Stomach (tissue), 9 donors: ENCODE data around the gene ACBD3. TPM values are rescaled to one million over a fixed set of nuclear protein-coding genes. Genes with fewer than 3 reads are reported as not detected.

Experiments used
- DNase-seq, 2 donors: peaks; one replicate each; pipeline versions ENCODE4 v3.0.0 to v3.0.0-alpha.2; 2013 to 2019
- H3K27ac ChIP-seq, 5 donors: fragments of 200-600 bp in 4 of 5; sonication (generic) in 4 of 5; one replicate each; pipeline ENCODE4 v1.5.1; 2013 to 2019; ENCODE audit warnings: mild to moderate bottlenecking in 1 of 5, moderate library complexity in 1 of 5
- H3K27me3 ChIP-seq, 3 donors: fragments of 200-600 bp; sonication (generic); one replicate each; pipeline ENCODE4 v1.5.1; 2017 to 2019; ENCODE audit warnings: mixed run types in 1 of 3
- H3K36me3 ChIP-seq, 4 donors: fragments of 200-600 bp; sonication (generic); 1 replicate in 3 of 4; 2 replicates in 1 of 4; pipeline ENCODE4 v1.5.1; 2016 to 2019
- H3K4me1 ChIP-seq, 4 donors: fragments of 200-600 bp; sonication (generic); one replicate each; pipeline ENCODE4 v1.5.1; 2016 to 2019
- H3K4me3 ChIP-seq, 4 donors: fragments of 200-600 bp; sonication (generic) in 3 of 4; one replicate each; pipeline ENCODE4 v1.5.1; 2016 to 2019; ENCODE audit warnings: mild to moderate bottlenecking in 1 of 4
- H3K9me3 ChIP-seq, 4 donors: fragments of 200-600 bp; sonication (generic); one replicate each; pipeline ENCODE4 v1.5.1; 2016 to 2019
- CTCF ChIP-seq, 7 experiments: fragments of 450-650 bp in 4 of 7; fragments of 200-600 bp in 3 of 7; sonication (generic) in 3 of 7; IDR thresholded peaks; one replicate each; pipeline ENCODE4 v1.5.1; 2016 to 2019; ENCODE audit warnings: antibody characterized with exemption in 7 of 7, control low read depth in 2 of 7, mild to moderate bottlenecking in 1 of 7
- EP300 ChIP-seq: sonication (generic); formaldehyde crosslinking; IDR thresholded peaks from one replicate; pipeline ENCODE4 v1.6.1; 2017; ENCODE audit warnings: antibody characterized with exemption
- POLR2A ChIP-seq, 4 donors: fragments of 450-650 bp; IDR thresholded peaks; one replicate each; pipeline ENCODE4 v1.6.1; 2016; ENCODE audit warnings: antibody characterized with exemption in 4 of 4, control low read depth in 2 of 4, mild to moderate bottlenecking in 1 of 4, moderate library complexity in 1 of 4
- POLR2AphosphoS5 ChIP-seq, 3 donors: sonication (generic); formaldehyde crosslinking; IDR thresholded peaks; one replicate each; pipeline ENCODE4 v1.6.1; 2016; ENCODE audit warnings: antibody characterized with exemption in 3 of 3
- WGBS, 5 donors: extraction: QIAGEN DNeasy Blood & Tissue Kit in 3 of 5; methylation state at CpG; one replicate each; pipeline versions ENCODE4 v1.1.5 to v1.1.7; 2013 to 2018; 5-methylcytosine and 5-hydroxymethylcytosine counted together
- intact Hi-C: fragments of 100-400 bp; cut with DNase I; formaldehyde crosslinking; loops from one replicate; pipeline ENCODE4 v1.15.1; 2023; ENCODE audit warnings: low total_unique reads
- polyA plus RNA-seq, 3 donors: library from polyadenylated mRNA; stranded (reverse); fragments of 200-250 nt; gene quantifications; one replicate each; pipeline ENCODE4 v1.2.3, GENCODE V29; 2013
- total RNA-seq, 5 donors: library from RNA; depleted of rRNA; stranded (reverse); fragments of >200 nt; gene quantifications; one replicate each; pipeline versions ENCODE4 v1.1.0 to v1.2.3, GENCODE V29; 2014 to 2016
- donor health status: healthy with polysubstance abuse.
- donor health status: Bipolar disorder and iron deficiency.
- donor health status: healthy.

Gene ACBD3
- total and polyA plus RNA-seq, 8 donors, result 9.1 to 132 (median 35.5) TPM

GRCh38 chr1:226212545-226212944 is 26.0 kb upstream of the ACBD3 start:
- no peaks in the 10 kb centered on the region for H3K27me3 ChIP-seq
- no peak overlapping the region for H3K4me3 ChIP-seq
- WGBS, 5 donors, result 74 to 91% (median 86%) methylated on average over 4 to 8 of the region's 8 CpGs
- DNase-seq, result no peak
- H3K27ac ChIP-seq, result no peak overlapping the region
- TF ChIP-seq POLR2A (IDR thresholded peaks at IDR 0.05), result no peak
- intact Hi-C loops, result no loop called here
- no peaks in the 10 kb centered on the region for H3K9me3 ChIP-seq
- no peaks in the 10 kb centered on the region for H3K36me3 ChIP-seq
- no peaks in the 10 kb centered on the region for H3K4me1 ChIP-seq

GRCh38 chr1:226211181-226211821 is 24.8 kb upstream of the ACBD3 start:
- Histone ChIP-seq H3K4me3 (no peak overlapping the region), H3K9me3 (no peaks in the 10 kb centered on the region), H3K27ac (no peak overlapping the region), H3K27me3 (no peaks in the 10 kb centered on the region), H3K36me3 (no peaks in the 10 kb centered on the region), H3K4me1 (no peaks in the 10 kb centered on the region)
- DNase-seq, result no peak
- intact Hi-C loops, result no loop called here
- WGBS, 5 donors, result 71 to 79% (median 74%) methylated on average over 5 of the region's 5 CpGs
- TF ChIP-seq CTCF (IDR thresholded peaks at IDR 0.05), result no peak
- TF ChIP-seq POLR2A (IDR thresholded peaks at IDR 0.05), result no peak
- TF ChIP-seq POLR2AphosphoS5 (IDR thresholded peaks at IDR 0.05), result no peak
- no peak for TF ChIP-seq EP300

- no peaks in the 10 kb centered on the region for H3K27me3 ChIP-seq
- H3K27ac ChIP-seq, result no peak overlapping the region
- no peak for DNase-seq
- WGBS, 5 donors, result 69 to 81% (median 77%) methylated on average over 7 of the region's 7 CpGs
- H3K4me3 ChIP-seq, result no peak overlapping the region
- TF ChIP-seq POLR2AphosphoS5 (IDR thresholded peaks at IDR 0.05), result no peak
- TF ChIP-seq CTCF (IDR thresholded peaks at IDR 0.05), result no peak
- no peak for TF ChIP-seq EP300
- no peak for TF ChIP-seq POLR2A (IDR thresholded peaks at IDR 0.05)
- H3K9me3 ChIP-seq, result no peaks in the 10 kb centered on the region
- intact Hi-C loops, result no loop called here
- H3K36me3 ChIP-seq, result no peaks in the 10 kb centered on the region
- H3K4me1 ChIP-seq, result no peaks in the 10 kb centered on the region
These were observed 24.1 kb upstream of the ACBD3 start for GRCh38 chr1:226210571-226211176.

- H3K9me3 ChIP-seq, result no peaks in the 10 kb centered on the region
- H3K27me3 ChIP-seq, result no peaks in the 10 kb centered on the region
- H3K27ac ChIP-seq, result no peak overlapping the region
- H3K4me3 ChIP-seq, result no peak overlapping the region
- intact Hi-C loops, result no loop called here
- no peak for DNase-seq
- no peak for TF ChIP-seq CTCF (IDR thresholded peaks at IDR 0.05)
- H3K36me3 ChIP-seq, result no peaks in the 10 kb centered on the region
- WGBS, 5 donors, result 80 to 86% (median 85%) methylated on average over 13 to 17 of the region's 17 CpGs
- H3K4me1 ChIP-seq, result no peaks in the 10 kb centered on the region
These were observed 22.9 kb upstream of the ACBD3 start for GRCh38 chr1:226209307-226210059.

DNA sequence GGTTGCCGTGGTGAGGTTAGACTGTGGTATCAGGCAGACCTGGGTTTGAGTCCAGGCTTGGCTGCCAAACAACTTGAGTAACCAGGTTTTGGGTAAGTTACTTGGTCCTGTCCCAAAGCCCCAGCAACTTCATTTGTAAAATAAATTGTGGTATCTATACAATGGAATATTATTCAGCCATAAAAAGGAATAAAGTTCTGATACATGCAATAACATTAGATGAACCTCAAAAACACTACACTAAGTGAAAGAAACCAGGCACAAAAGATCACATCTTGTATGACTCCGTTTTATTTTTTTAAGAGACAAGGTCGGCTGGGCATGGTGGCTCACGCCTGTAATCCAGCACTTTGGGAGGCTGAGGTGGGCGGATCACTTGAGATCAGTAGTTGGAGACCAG is 20.5 kb upstream of the ACBD3 start:
- Histone ChIP-seq H3K4me3 (no peak overlapping the region), H3K36me3 (no peaks in the 10 kb centered on the region), H3K4me1 (no peaks in the 10 kb centered on the region), H3K27ac (no peak overlapping the region), H3K9me3 (no peaks in the 10 kb centered on the region), H3K27me3 (no peaks in the 10 kb centered on the region)
- no peak for DNase-seq
- intact Hi-C loops, result no loop called here
- TF ChIP-seq EP300 (no peak), POLR2AphosphoS5 (IDR thresholded peaks at IDR 0.05) (no peak), CTCF (IDR thresholded peaks at IDR 0.05) (no peak), POLR2A (IDR thresholded peaks at IDR 0.05) (no peak)
- whole genome bisulfite sequencing, 5 donors, result 87 to 95% (median 92%) methylated on average over 5 of the region's 5 CpGs
